NCI-H526 treated with DMSO at 0.1 percent for 48 hours (cell line): Measurements from ENCODE around the gene AQP3.
"Not testable (repeated sequence)": the region's sequence is repeated elsewhere in the genome, so short reads cannot be mapped to it uniquely, and the experiment has no call there.

ENCODE experiments used
- DNase-seq: peaks from one replicate; lab custom pipeline; 2025; lab: John Stamatoyannopoulos, UW

AQP3 gene

GRCh38 chr9:33440204-33440603 is 7.2 kb downstream of the AQP3 start:
- no peak for DNase-seq

- DNase-seq, result no peak
These were observed 7.7 kb downstream of the AQP3 start for GRCh38 chr9:33439731-33440130.

GRCh38 chr9:33438926-33439680 is 8.3 kb downstream of the AQP3 start:
- DNase-seq, result no peak

- no peak for DNase-seq
These were observed 9.5 kb downstream of the AQP3 start for GRCh38 chr9:33437898-33438297.

GRCh38 chr9:33437205-33437604 is 10.2 kb downstream of the AQP3 start:
- no peak for DNase-seq

- no peak for DNase-seq
These were observed 10.9 kb downstream of the AQP3 start for GRCh38 chr9:33436445-33436844.

- no peak for DNase-seq
These were observed 11.5 kb downstream of the AQP3 start for GRCh38 chr9:33435821-33436277.

- DNase-seq, result no peak
These were observed 12.9 kb downstream of the AQP3 start for GRCh38 chr9:33434317-33435105.

GRCh38 chr9:33433871-33434270 is 13.5 kb downstream of the AQP3 start:
- DNase-seq, result no peak

GRCh38 chr9:33431420-33431819 is 16.0 kb downstream of the AQP3 start:
- DNase-seq, result no peak

- DNase-seq, result no peak
These were observed 16.5 kb downstream of the AQP3 start for GRCh38 chr9:33430942-33431341.

GRCh38 chr9:33429256-33429985 is 18.0 kb downstream of the AQP3 start:
- DNase-seq, result no peak

- no peak for DNase-seq
These were observed 20.5 kb downstream of the AQP3 start for GRCh38 chr9:33426843-33427293.

- no peak for DNase-seq
These were observed 22.3 kb downstream of the AQP3 start for GRCh38 chr9:33425128-33425533.

- not testable (repeated sequence) for DNase-seq
These were observed 22.9 kb downstream of the AQP3 start for GRCh38 chr9:33424492-33424891.

- not testable (repeated sequence) for DNase-seq
These were observed 23.4 kb downstream of the AQP3 start for GRCh38 chr9:33424043-33424442.

- DNase-seq, result no peak
These were observed 27.6 kb downstream of the AQP3 start for GRCh38 chr9:33419708-33420303.

GRCh38 chr9:33418090-33418489 is 29.3 kb downstream of the AQP3 start:
- no peak for DNase-seq

- no peak for DNase-seq
These were observed 30.4 kb downstream of the AQP3 start for GRCh38 chr9:33416996-33417395.

- DNase-seq, result peak; percentile 55
These were observed 31.8 kb downstream of the AQP3 start for GRCh38 chr9:33415501-33416038.

- DNase-seq, result no peak
These were observed 32.4 kb downstream of the AQP3 start for GRCh38 chr9:33414889-33415500.
